H1 (cell line): ENCODE data around the gene TEX14.

Source experiments
- BRCA1 ChIP-seq: IDR thresholded peaks from 2 replicates; pipeline ENCODE4 v1.6.1; 2012; ENCODE audit warnings: low read depth, low read length, improper control_type of control experiment
- CREB1 ChIP-seq: IDR thresholded peaks from 2 replicates; pipeline ENCODE4 v1.6.1; 2012; ENCODE audit warnings: inconsistent platforms
- CTCF ChIP-seq, 3 experiments: IDR thresholded peaks; 1 replicate in 2 of 3; 2 replicates in 1 of 3; pipeline versions ENCODE4 v1.5.1 to v1.6.1; 2011; ENCODE audit warnings: low read length in 3 of 3, mild to moderate bottlenecking in 3 of 3, inconsistent platforms in 2 of 3, low read depth in 1 of 3, moderate library complexity in 1 of 3; ENCODE audit not compliant: insufficient read depth in 1 of 3; ENCODE audit errors: control extremely low read depth in 1 of 3
- EZH2 ChIP-seq: fragments of 200-600 bp; sonication (generic); IDR thresholded peaks from 2 replicates; pipeline ENCODE4 v1.7.1; 2012; ENCODE audit warnings: low read depth, mild to moderate bottlenecking, moderate library complexity, low read length, inconsistent platforms; ENCODE audit not compliant: severe bottlenecking
- GABPA ChIP-seq: IDR thresholded peaks from 2 replicates; pipeline ENCODE4 v1.6.1; 2011; ENCODE audit warnings: mild to moderate bottlenecking, low read length, moderate library complexity, borderline replicate concordance; ENCODE audit not compliant: insufficient read depth
- POLR2A ChIP-seq, 2 experiments: IDR thresholded peaks; 1 replicate in 1 of 2; 2 replicates in 1 of 2; pipeline ENCODE4 v1.6.1; 2011; ENCODE audit warnings: low read depth in 2 of 2, low read length in 2 of 2, mild to moderate bottlenecking in 2 of 2; ENCODE audit errors: control extremely low read depth in 1 of 2
- RFX5 ChIP-seq: IDR thresholded peaks from 2 replicates; pipeline ENCODE4 v1.6.1; 2011; ENCODE audit warnings: low read depth, low read length, improper control_type of control experiment, borderline replicate concordance
- RNF2 ChIP-seq: fragments of 200-900, 300-1000 bp; sonication (generic); IDR thresholded peaks from 2 replicates; pipeline ENCODE4 v1.7.1; 2016; ENCODE audit warnings: borderline replicate concordance, low read depth, mild to moderate bottlenecking, antibody characterized with exemption, low read length; ENCODE audit not compliant: poor library complexity, severe bottlenecking; ENCODE audit errors: missing control alignments
- RXRA ChIP-seq: IDR thresholded peaks from 2 replicates; pipeline ENCODE4 v1.6.1; 2011; ENCODE audit warnings: low read depth, mild to moderate bottlenecking, low read length, moderate library complexity; ENCODE audit not compliant: insufficient read depth
- SP2 ChIP-seq: IDR thresholded peaks from 2 replicates; pipeline ENCODE4 v1.6.1; 2012; ENCODE audit warnings: mild to moderate bottlenecking, low read length, inconsistent platforms
- TAF7 ChIP-seq: optimal IDR thresholded peaks from 2 replicates; pipeline ENCODE3; 2011; ENCODE audit warnings: low read depth, mild to moderate bottlenecking, inconsistent platforms, low read length, moderate library complexity, borderline replicate concordance
- ZNF274 ChIP-seq: IDR thresholded peaks from 2 replicates; pipeline ENCODE4 v1.7.0; 2012; ENCODE audit warnings: low read length, borderline replicate concordance; ENCODE audit errors: extremely low read depth
- TF ChIP-seq, protein P1 (sequence below): IDR thresholded peaks from 2 replicates; pipeline ENCODE4 v1.6.1; 2012; ENCODE audit warnings: inconsistent platforms

DNA sequence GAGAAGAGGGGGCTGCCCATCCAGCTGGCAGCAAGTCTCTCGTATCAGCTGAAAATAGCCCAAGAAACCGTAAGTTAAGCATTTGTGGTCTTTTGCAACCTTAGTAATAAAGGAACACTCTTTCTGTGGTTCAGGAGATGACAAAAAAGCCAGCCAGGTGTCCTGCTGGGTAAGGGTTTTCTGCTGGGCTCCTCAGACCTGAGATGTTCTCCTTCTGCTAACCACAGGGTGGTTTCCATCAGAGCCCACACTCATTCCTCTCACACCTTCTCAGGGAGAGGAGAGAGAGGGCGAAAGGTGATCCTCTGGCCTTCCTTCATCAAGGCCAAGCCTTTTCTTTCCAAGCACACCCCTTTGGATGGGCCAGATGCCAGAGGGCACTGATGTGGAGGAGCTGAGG is 70.7 kb downstream of the TEX14 start:
- no peak for TF ChIP-seq POLR2A (IDR thresholded peaks at IDR 0.05; ENCODE audit: control extremely low read depth in 1 of 2, low read depth in 2 of 2, low read length in 2 of 2)
- no peak for TF ChIP-seq SP2
- no peak for TF ChIP-seq GABPA
- TF ChIP-seq ZNF274, result no peak
- TF ChIP-seq, protein P1, sequence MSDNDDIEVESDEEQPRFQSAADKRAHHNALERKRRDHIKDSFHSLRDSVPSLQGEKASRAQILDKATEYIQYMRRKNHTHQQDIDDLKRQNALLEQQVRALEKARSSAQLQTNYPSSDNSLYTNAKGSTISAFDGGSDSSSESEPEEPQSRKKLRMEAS, result no peak
- TF ChIP-seq TAF7, result no peak
- TF ChIP-seq CTCF (IDR thresholded peaks at IDR 0.05; ENCODE audit: control extremely low read depth in 1 of 3, insufficient read depth in 1 of 3, low read depth in 1 of 3, low read length in 3 of 3), result no peak
- TF ChIP-seq BRCA1, result no peak
- TF ChIP-seq RXRA, result no peak
- TF ChIP-seq RFX5, result no peak
- TF ChIP-seq CREB1, result no peak
- no peak for TF ChIP-seq EZH2
- TF ChIP-seq RNF2, result no peak
